ENCODE measurements around the gene TYSND1.
"Not testable (repeated sequence)": the region's sequence is repeated elsewhere in the genome, so short reads cannot be mapped to it uniquely, and the experiment has no call there.

TYSND1 gene

GRCh38 chr10:70146489-70147258, at the start of gene TYSND1:
TYSND1 (minus strand) TSS chr10:70146700; CDS start chr10:70146586, 114 bp downstream.
- peak; percentile 85 for DNase-seq

- DNase-seq, result no peak
These were observed 46.9 kb upstream of the TYSND1 start for GRCh38 chr10:70193391-70193844.

GRCh38 chr10:70192326-70192968, 45.9 kb upstream of the TYSND1 start:
- DNase-seq, result no peak

- no peak for DNase-seq
These were observed 45.4 kb upstream of the TYSND1 start for GRCh38 chr10:70191972-70192305.

- DNase-seq, result no peak
These were observed 44.9 kb upstream of the TYSND1 start for GRCh38 chr10:70191161-70191971.

GRCh38 chr10:70190581-70190980, 44.1 kb upstream of the TYSND1 start:
- no peak for DNase-seq

GRCh38 chr10:70190102-70190501, 43.6 kb upstream of the TYSND1 start:
- DNase-seq, result no peak

- no peak for DNase-seq
These were observed 42.3 kb upstream of the TYSND1 start for GRCh38 chr10:70188768-70189167.

GRCh38 chr10:70186571-70186970, 40.1 kb upstream of the TYSND1 start:
- DNase-seq, result no peak

- DNase-seq, result no peak
These were observed 39.6 kb upstream of the TYSND1 start for GRCh38 chr10:70186090-70186489.

GRCh38 chr10:70183304-70183703, 36.8 kb upstream of the TYSND1 start:
- DNase-seq, result no peak

- not testable (repeated sequence) for DNase-seq
These were observed 32.7 kb upstream of the TYSND1 start for GRCh38 chr10:70179209-70179608.

GRCh38 chr10:70178139-70178725, 31.7 kb upstream of the TYSND1 start:
- no peak for DNase-seq

GRCh38 chr10:70176441-70176840, 29.9 kb upstream of the TYSND1 start:
- no peak for DNase-seq

- DNase-seq, result no peak
These were observed 29.0 kb upstream of the TYSND1 start for GRCh38 chr10:70175516-70175915.

GRCh38 chr10:70174058-70174741, 27.7 kb upstream of the TYSND1 start:
- no peak for DNase-seq

GRCh38 chr10:70169649-70170364, 23.3 kb upstream of the TYSND1 start:
- no peak for DNase-seq

GRCh38 chr10:70169011-70169410, 22.5 kb upstream of the TYSND1 start:
- no peak for DNase-seq

- DNase-seq, result no peak
These were observed 20.7 kb upstream of the TYSND1 start for GRCh38 chr10:70167246-70167645.

GRCh38 chr10:70166394-70166793, 19.9 kb upstream of the TYSND1 start:
- DNase-seq, result no peak

- no peak for DNase-seq
These were observed 17.7 kb upstream of the TYSND1 start for GRCh38 chr10:70164163-70164562.

GRCh38 chr10:70163448-70163847, 16.9 kb upstream of the TYSND1 start:
- DNase-seq, result no peak

Data from activated CD4-positive, alpha-beta T cell treated with anti-CD3 and anti-CD28 coated beads for 1 hour (primary cell).